GM19025 (cell line): ENCODE measurements around the gene LAMB1.
A peak's percentile ranks its signal among the peaks of the same experiment; 100 is the strongest.

Experiments used
- ATAC-seq: cut with Tn5 transposase; IDR thresholded peaks from one replicate; pipeline ENCODE4 v1.9.1; 2021; ENCODE audit warnings: mild to moderate bottlenecking, low read depth, moderate library complexity; ENCODE audit not compliant: unreplicated experiment

Gene LAMB1

DNA sequence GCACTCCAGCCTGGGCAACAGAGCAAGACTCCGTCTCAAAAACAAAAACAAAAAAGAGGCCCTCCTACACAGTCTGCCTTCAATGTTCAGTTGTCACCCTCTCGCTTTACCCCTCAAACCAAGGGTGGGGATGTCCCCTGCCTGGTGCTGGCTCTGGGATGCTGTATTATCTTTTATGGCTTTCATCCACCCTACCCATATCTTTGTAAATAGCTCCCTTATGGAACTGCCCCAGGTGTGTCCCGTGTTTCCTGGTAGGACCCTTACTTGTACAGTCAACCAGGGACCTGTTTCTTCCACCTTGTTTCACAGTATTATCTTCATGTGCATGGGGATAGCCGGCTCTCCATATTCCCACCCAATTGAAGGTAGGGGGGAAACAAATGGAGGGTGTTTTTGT lies 15.7 kb upstream of the LAMB1 start:
- no peak for ATAC-seq

DNA sequence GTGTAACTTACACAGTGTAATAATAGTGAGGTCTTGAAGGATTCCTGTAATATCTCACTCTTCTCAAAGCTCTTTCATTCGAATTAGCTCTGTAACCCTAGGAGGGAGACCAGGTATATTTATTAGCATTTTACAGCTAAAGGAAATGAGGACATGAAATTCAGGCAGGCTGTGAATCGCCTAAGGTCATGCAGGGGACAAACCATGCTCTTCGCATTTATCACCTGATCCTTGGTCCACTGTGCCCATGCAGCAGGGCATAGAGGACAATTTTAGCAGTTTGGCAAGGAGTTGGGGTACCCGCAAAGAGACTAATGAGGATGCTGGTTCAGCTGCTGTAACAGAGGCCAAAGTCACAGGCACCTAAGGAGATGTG lies 14.8 kb upstream of the LAMB1 start:
- no peak for ATAC-seq

- ATAC-seq: no peak
These were observed 14.1 kb upstream of the LAMB1 start for GRCh38 chr7:108016841-108017775.

DNA sequence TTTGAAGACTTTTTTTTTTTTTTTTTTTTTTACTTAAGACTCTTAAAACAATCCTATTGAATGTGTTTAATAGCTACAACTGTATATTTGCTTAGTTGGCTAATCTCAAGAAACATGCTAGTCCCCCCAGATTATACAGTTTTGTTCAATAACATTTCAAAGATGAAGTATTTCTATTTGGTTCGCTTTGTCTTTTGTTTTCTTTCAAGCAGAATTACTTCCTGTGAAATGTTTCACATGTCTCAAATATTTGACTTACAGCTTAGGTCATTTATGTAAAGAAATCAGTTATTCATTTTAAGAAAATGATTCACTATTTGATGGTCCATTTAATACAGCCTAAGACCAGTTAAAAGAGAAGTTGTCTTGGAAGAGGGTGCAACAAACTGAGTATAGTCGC lies 12.8 kb upstream of the LAMB1 start:
- ATAC-seq: no peak

- ATAC-seq: no peak
These were observed 12.1 kb upstream of the LAMB1 start for GRCh38 chr7:108014747-108015682.

DNA sequence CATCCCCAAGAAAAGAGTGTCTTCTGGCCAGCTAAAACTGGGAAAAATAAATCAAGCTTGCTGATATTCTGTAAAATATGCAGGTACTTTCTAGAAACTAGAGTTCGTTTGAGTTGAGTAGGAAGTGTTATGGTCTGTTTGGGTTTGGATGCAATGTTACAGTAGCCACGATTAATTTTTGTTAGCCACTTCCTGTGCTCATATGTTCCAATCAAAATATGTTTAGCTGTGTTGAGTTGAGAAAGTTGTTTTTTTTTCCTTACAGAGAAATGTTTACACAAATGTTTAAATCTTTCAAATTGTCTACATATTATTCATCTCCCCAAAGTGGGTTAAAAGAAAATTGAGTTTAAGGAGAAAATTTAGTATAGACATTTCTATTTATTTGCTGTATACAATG lies 11.3 kb upstream of the LAMB1 start:
- no peak for ATAC-seq

DNA sequence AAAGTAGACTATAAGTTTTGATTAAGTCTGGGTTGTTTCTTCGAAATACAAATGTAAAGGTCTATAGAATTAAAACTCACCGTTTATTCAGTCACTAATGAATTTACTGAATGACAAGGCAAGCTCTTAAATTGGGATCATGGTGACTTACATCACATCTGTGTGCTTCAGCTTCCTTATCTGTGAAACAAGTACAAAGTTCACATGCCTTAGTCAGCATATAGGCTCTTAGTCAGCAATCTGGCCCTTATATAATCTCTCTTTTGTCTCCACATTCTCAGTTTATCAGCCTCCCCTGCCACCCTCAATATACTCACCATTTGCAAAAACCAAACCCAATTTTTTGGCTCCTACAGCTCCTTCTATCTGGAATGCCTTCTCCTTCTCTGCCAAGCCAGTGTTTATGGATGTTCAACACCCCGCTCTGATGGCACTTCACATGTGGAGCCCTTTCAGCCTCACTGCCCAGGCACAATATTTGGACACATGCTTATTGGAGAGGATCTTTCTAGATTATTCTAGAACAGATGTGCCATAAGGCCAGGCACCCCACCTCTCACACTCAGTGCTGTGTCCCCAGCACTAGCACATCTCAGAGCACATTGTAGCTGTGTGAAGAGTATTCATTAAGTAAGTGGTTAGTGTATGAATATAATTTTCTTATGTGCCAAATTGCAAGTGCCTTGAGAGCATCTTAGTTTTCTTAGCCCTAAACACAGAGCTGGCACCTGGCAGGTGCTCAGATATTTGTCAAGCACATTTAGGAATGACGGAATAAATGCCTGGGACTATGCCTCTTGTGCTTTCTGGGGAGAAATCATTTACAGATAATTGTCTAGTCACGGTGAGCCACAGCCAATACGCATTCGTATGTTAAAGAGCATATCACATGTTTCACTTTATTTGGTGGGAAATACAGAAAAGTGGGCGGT lies 9.8 kb upstream of the LAMB1 start:
- no peak for ATAC-seq

- no peak for ATAC-seq
These were observed 7.4 kb upstream of the LAMB1 start for GRCh38 chr7:108010377-108010776.

- no peak for ATAC-seq
These were observed 6.9 kb upstream of the LAMB1 start for GRCh38 chr7:108009873-108010272.

DNA sequence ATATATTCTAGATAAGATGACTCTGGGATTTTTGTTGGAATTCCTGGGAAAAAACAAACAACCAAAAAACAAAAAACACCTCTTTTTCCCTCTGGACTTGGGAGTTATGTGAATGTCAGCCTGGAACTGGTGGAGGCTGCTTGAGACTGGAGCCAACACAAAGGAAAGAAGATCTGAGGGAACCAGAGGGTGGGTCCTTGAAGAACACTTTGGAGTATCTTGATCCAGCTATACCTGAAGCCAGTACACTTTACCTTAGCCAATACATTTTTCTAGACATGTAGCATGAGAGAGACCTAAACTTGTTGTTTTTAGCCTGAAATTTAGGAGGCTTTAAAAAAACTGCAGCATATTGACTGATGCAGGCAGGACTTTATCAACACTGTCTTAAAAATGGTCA lies 5.9 kb upstream of the LAMB1 start:
- ATAC-seq: no peak

GRCh38 chr7:108008240-108008639 lies 5.3 kb upstream of the LAMB1 start:
- ATAC-seq: no peak

DNA sequence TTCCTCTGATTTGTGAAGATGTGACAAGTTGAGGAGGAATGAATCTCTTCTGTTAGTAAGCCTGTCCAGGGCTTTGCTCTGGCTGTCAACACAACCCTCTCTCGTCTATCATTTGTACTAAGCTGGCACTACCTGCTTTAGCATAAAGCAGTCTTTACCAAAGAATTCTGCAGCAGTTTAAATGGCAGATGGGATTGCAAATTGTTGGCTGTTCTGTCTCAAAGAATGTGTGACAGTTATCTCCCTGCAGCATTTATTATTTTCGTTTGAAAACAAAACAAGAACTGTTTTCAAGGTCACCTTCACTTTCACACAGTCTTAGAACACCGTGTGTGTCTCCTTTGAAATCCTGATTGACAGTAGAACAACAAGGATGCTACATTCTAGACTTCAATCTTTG lies 4.8 kb upstream of the LAMB1 start:
- no peak for ATAC-seq

GRCh38 chr7:108007261-108007660 lies 4.3 kb upstream of the LAMB1 start:
- ATAC-seq: no peak

- peak; percentile 58 for ATAC-seq
These were observed 1.5 kb upstream of the LAMB1 start for GRCh38 chr7:108004220-108005142.

- no peak for ATAC-seq
These were observed 606 bp upstream of the LAMB1 start for GRCh38 chr7:108003599-108003935.

DNA sequence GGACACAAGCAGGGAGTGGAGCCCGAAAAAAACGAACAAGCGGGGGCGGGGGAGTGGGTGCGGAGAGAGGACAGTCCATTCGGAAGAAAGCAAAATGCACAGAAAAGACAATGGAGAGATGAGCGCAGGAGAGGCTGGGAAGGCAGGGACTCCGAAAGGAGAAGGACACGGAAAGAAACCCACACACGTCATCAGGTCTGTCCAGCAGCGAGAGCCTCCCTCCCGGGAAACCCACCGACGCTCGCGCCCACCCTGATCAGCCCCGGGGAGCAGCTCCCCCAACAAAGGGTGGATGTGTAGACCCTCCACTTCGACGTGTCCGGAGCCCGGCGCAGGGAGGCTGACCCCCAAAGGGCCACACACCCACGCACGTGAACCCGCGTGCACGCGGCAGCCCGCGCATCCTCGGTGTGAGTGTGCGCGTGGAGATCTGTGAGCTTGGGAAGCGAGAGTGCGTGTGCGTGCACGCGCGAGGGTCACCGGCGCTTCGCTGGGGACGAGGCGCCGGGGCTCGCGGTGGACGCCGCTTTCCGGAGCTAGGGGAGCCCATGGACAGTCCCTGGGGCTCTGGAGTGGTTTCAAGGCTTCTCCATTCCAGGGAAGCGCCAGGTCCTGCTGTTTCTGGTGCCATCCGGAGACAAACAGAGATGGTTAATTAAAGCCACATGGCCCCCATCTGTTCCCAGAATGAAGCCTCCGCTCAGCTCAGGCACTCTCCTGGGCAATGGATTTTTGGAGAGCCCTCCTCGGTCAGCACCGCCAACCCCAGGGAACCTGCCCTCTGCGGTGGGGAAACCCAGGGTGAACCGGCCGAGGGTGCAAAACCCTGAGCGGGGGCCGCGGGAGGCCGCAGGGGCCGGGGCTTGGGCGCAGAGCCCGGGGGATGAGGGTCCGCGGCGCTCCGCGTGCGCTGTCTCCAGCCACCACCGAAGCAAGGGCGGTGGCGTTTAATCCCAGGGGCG lies 916 bp downstream of the LAMB1 start:
- ATAC-seq: no peak

DNA sequence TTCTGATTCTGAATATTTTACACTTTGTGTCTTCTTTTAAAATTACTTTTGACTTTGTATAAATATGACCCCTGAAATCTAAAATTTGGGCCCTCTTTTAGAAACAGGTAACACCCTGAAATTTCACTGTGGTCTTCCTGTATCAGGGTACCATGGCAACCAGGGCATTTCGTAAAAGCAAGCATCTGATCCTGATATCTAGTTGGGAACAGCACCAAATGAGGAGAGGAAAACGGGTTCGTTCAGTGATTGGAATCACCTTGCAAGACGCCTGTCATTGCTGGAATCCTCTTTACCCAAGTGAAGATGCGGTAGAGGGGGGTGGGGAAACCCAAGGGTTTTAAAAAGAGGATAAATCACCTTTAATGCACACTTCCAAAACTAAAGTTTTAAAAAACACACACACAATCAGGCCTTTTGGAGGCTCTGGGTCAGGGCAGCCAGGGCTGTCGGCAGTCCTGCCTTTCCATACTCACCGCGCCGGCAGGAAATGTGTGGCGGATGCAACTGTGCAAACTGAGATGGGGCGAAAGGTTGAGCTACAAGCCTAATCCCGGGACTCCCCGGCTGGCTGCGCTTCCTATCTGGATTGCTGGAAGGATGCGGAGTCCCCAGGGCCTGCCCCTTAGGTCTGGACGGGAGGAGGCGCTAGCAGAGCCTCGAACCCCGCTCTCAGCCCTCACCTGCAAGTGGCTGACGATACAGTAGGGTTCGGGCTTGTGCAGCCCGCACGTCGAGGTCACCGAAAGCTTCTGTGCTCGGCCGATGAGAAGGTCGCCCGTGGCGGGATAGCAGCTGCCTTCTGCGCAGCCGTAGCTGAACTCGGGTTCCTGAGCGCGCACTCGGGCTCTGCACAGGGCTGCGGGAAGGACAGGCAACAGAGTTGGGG lies 1.8 kb downstream of the LAMB1 start:
- ATAC-seq: no peak
